HG03060 (cell line): Measurements from ENCODE around the gene MAFG.
"Not testable (repeated sequence)": the region's sequence is repeated elsewhere in the genome, so short reads cannot be mapped to it uniquely, and the experiment has no call there.

Experiments
- ATAC-seq: cut with Tn5 transposase; IDR thresholded peaks from one replicate; pipeline ENCODE4 v1.9.1; 2021; ENCODE audit warnings: low read depth, moderate number of reproducible peaks; ENCODE audit not compliant: unreplicated experiment

The MAFG gene

GRCh38 chr17:81925860-81926450 lies 1.6 kb downstream of the MAFG start:
- no peak for ATAC-seq

DNA sequence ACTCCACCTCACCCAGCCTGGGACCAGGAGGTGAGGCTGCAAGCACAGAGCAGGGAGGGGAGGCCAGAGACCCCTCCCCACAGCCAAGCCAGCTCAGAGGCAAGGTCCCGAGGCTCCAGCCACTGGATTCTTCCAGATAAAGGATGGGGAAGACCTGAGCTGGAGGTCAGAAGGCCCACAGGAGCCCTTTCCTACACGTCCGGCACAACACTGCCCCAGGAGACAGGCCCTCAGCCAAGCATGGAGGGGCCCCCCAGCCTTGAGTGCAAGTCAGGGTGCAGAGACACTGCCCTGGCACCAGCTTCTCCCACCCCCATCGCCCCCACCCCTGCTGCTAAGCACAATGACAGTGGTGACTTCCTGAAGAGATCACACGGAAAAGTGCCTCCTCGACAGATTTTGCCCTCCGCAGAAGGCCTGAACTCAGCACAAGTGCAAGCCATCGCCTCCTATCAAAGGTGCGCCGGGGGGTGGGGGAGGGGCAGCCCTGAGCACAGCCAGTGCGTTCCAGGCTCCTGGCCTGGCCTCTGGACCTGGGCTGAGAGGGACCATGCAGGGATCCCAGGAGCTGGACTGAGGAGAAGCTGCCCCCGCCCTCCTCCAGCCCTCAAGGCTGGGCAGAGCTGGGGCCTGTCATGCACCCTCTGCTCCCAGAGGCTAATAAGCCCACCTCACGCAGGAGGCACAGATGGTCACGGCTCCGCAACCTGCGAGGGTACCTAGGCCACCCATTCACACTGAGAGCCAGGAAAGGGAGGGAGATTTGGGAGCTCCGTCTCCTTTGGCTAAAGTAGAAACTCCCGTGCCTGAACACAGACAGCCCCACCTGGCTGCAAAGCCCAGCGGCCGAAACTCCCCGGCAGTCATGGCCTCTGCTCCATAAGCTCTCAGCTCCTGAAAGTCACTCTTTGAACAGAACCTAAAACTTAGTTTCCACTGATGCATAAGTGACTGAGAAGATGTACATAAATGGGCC lies 2.7 kb downstream of the MAFG start:
- ATAC-seq, result no peak

DNA sequence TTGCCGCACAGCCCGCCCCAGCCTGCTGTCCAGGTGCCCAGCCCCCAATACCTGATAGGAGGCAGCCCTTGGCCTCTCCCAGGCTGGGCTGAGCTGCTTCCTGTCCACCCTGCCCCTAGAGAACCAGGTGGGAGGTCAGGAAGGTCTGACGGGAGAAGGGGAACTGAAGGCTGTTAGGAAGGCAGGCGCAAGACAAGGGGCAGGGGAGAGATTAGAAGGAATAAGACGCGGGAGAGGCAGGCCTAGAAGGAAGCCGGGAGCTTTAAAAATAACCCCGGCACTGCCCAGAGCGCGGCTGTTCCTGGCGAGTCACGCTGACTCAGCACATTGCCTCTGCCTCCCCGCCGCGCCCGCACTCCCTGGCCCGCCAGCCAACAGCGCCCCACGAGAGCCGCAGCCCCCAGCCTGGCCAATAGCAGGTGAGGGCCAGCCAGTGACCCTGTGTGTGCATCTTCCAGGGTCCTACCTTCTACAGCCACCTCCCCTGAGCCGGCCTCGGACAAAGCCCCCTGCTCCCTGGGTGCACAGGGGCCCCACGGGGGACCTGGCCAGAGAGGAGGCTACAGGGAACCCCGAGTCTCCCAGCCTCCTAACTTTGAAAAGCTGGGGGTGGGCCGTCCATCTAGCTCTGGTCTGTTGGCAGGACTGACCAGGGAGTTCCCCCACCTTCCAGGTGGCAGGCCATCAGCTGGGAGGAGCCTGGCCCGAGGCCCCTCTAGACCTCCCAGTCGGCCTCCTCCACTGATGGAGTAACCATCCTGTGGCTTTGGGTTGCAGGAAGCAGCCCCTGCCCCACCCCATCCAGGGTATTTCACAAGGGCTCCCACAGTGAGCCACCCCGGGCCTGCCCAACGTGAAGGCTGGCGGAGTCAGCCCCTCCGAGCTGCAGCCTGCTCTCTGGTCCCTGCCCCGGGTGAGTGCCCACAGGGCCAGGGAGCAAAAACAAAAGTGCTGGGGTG lies 4.0 kb downstream of the MAFG start:
- no peak for ATAC-seq

- ATAC-seq, result no peak
These were observed 4.8 kb downstream of the MAFG start for GRCh38 chr17:81922566-81923301.

DNA sequence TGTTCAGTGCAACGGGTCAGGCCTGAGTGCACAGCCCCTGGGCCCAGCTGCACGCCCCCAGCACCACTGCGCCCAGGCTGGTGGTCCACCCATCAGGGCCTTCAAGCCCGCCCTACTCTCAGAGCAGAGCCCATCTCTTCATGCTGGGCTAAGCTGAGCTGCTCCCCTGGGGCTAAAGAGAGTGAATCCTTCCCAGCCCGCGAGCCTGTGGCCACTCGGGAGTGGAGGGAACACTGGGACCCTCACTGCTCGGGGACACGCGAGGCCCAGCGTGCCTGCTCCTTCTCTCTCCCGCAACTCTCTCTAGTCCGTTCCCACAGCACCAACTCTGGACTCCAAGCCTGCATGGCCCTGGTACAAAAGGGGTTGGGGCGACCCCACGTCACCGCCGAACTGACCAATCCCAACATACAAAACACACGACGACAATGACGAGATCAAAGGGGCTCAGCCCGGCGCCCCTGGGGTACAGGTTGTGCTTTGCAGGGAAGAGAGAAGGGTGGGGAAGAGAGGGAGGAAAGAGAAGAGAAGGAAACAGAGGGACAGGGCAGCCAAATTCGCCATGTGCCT lies 5.5 kb downstream of the MAFG start:
- no peak for ATAC-seq

GRCh38 chr17:81921537-81921862 lies 6.0 kb downstream of the MAFG start:
- ATAC-seq, result no peak

DNA sequence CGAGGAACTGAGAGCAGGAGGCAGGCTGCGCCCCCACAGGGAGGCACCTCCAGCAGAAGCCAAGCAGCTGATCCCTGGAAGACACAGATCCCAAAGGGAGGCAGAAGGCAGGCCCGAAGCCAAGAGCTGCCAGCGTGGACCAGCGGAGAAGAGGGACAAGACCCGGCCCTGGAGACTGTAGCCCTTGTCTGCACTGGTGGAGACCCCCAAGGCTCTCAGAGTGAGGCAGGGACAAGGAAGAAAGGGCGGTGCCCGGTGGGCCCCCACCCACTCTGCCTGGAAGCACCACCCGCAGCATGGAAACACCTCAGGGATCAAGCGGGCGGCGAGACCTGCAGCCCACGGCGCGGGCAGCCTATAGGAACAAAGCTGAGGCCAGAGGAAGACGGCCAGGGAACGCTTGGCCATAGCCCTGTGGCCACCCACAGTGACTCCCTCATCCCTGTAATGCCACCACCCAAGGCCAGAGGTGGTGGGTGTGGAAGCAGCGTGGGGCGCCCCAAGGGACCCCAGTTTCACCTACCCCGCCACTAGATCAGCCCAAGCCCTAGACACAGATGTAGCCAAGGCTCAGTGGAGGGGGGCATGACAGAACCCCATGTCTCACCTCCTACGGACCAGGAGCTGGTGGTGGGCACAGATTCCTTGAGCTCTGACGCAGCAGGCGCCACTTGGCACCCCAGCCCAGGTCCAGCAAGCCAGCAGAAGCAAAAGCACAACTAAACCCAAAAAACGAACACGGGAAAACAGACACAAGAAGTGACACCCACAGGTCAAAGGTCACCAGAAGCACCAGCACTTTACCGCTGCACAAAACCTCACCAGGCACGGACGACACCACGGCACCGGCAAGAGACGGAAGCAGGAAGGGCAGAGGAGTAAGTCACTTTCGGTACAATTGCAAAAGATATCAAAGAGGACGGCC lies 6.7 kb downstream of the MAFG start:
- no peak for ATAC-seq

DNA sequence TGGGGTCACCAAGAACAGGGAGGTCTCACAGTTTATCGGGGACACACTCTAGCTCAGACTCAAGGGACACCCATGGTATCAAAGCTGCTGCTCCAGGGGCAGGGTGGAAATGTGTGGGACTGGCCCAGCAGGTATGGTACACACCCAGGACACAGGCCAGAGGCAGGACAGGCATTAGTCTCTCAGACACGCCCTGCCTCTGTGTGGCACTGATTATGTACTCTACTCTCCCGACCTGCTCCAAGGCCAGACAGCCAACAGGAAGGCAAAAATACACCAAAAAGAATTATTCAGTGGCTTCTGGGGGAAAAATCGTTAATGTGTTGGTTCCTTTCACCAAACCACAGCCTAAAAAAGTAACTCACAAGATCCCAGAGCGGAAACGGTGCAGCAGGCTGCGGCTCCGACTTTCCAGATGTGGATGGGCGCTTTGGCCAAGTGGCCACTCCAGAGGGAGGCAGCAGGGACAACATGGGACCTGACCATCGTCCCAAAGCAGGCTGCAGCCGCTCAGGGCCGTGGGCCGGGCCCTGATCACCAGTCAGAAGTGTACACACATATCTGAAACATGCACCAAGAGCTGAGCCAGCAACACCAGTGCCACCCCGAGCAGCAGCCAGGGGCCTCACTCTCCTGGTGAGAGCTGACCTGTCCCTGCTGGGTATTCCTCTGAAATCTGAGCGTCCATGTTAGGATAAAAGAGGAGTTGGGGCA lies 8.5 kb downstream of the MAFG start:
- ATAC-seq, result no peak

DNA sequence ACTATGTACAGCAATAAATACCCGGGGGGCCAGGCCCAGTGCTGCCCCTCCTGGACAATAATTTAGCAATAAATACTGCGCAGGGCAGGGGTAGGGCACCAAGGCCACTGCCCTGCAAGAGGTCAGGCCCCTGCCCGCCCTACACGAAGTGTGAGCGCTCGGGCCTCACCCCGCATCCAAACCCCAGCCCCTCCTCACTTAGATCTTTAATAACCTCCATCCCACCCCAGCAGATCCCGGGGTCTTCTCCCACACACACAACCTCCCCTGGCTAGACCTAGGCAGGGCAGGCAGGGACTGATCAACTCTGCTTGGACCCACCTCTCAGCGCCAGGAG lies 9.2 kb downstream of the MAFG start:
- ATAC-seq, result not testable (repeated sequence)

DNA sequence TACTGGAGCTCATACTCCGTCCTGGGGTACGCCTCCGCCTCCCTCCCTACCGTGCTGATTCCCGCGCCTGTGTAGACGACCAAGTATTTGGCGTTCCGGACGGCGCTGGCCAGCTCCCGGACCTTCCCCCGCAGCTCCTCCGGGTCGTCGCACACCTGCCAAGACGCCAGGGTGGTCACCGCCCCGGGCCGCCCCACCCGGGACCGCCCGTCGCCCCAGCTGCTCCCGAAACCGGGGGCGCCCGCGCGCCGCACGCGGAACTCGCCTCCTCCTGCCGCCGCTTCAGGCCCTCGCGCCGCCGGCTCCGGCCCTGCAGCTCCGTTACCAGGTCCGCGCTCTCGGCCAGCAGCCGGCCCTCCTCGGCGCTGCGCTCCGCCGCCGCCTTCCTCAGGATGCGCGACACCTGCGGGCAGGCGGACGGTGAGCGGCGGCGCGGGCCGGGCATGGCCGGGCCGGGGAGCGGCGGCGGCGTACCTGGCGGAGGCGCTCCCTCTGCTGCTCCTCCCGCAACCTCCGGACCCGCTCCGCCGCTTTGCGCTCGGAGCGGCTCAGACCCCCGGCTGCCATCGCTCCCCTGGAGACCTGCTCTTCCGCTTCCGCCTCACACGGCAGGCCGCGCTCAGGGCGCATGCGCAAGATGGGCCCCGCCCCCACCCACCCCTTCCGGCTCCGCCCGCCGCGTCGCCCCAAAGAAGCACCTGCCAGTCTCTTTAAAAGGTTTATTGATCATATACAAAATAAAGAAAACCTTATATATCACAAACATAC lies 9.8 kb downstream of the MAFG start, which contains the start of gene SIRT7:
Gene SIRT7 (minus strand): TSS at position 612 of the 768 bp plus-strand sequence. CDS start 45 bp downstream, at position 567.
- no peak for ATAC-seq

DNA sequence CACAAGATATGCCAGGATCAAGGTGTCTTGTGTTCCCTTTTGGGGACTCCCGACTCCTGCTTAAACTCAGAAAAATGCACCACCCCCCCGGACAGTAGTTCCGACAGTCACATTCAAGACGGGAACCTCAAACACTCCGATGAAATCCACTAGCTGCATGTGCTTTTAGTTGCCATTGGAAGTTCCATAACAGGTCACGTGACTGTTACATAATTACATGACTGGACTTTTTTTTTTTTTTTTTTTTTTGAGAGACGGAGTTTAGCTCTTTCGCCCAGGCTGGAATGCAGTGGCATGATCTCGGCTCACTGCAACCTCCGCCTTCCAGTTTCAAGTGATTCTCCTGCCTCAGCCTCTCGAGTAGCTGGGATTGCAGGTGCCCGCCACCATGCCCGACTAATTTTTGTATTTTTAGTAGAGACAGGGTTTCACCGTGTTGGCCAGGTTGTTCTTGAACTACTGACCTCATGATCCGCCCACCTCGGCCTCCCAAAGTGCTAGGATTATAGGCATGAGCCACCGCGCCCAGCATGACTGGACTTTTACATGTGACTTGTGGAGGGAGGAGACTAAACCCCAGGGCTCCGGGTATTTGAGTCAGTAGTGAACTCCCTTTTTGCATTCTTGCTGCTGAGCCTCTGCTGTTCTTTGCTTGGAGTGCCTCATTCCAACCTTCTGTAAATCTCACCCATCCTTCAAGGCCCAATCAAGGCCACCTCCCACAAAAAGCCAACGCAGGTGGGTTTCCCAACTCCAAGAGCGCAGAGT lies 11.1 kb downstream of the MAFG start:
- no peak for ATAC-seq

DNA sequence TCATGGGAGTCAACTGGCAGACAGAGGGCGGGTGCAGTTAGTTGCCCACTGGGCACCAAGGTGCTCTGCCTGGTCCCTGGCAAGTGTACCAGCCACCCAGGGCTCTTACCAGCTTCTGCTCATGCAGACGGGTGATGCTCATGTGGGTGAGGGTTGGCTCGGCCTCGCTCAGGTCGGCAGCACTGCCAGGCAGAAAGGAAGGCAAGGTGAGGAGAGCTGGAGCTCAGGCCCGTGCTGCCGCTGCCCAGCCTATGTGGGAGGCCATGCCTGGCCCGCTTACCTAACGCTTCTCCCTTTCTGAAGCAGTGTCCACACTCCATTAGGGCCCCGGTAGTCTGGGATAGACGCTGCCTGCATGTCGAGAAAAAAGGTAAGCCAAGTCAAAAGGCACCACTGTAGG lies 12.2 kb downstream of the MAFG start:
- ATAC-seq, result no peak

DNA sequence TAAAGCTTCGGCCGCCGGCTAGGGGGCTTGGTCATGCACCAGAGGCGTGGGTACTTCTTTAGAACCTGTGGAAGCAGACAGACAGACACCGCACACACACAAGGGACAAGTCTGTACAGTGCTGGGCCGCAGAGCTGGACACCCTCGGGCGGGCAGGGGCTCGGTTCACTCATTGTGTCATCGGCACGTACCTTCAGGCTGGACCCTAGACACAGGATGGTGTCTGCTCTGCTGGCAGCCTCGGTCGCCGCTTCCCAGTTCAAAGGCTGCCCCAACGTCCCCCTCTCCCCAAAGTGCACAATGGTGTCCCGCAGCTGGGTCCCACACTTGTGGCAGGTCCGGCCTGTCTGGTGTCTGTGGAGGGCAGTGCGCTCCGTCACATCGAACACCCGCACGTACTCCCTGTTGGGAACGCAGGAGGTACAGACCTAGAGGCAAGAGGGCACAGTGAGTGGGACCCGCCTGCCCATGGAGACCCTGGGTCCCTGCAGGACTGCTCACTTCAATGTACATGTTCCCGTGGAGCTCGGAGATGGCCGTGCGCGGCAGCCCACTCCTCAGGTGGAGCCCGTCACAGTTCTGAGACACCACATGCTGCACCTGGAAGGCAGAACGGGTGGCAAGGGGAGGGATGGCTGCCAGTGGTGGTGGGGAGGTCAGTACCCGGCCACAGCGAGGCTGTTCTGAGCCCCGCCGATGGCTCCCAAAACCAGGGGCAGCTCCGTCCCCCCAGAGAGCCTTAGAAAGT lies 13.3 kb downstream of the MAFG start:
- no peak for ATAC-seq

GRCh38 chr17:81913394-81914102 lies 14.0 kb downstream of the MAFG start:
- ATAC-seq, result no peak
